HG03571 (cell line): ENCODE results near the gene SNCG.
A peak's percentile ranks its signal among the peaks of the same experiment; 100 is the strongest.

Experiments
- ATAC-seq: cut with Tn5 transposase; IDR thresholded peaks from one replicate; pipeline ENCODE4 v1.9.1; 2021; ENCODE audit not compliant: unreplicated experiment

The SNCG gene

GRCh38 chr10:86960003-86960862, 1.8 kb downstream of the SNCG start:
- ATAC-seq = no peak

- no peak for ATAC-seq
Measured at GRCh38 chr10:86960863-86961434, 2.5 kb downstream of the SNCG start.

- no peak for ATAC-seq
Measured at GRCh38 chr10:86961481-86962091, 3.2 kb downstream of the SNCG start.

DNA sequence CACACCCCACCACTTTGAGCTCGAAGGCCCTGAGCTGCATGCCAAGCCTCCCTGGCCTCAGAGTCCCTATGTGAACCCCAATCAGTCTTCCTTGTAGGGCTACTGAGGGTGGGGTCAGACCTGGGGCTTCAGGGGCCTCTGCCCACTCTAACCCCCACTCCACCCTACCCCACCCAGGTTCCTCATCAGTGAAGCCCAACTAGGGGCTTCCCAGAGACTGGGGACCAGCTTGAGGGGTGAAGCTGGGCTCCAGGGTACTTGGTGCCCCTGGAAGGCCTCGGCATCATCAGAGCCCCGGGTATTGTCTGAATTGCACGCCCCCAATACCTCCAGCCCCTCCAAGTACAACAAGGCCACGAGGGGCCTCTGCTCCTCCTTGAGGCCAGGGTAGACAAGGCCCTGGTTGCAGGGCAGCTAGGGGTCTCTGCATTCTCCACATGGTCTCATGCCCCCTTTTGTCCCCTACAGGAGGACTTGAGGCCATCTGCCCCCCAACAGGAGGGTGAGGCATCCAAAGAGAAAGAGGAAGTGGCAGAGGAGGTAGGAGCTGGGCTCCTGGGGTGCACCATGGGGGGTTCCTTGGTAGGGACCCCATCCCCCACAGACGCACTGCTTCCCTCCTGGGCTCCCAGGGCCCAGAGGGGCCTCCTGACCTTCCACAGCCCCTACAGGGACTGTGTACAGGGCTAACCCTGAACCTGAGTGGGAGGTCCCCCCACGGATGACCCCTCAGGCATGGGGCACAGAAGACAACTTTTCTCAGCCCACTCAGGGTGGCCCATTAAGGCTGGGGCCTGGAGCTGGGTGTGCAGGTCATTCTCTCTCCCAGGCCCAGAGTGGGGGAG, 4.0 kb downstream of the SNCG start:
- no peak for ATAC-seq

DNA sequence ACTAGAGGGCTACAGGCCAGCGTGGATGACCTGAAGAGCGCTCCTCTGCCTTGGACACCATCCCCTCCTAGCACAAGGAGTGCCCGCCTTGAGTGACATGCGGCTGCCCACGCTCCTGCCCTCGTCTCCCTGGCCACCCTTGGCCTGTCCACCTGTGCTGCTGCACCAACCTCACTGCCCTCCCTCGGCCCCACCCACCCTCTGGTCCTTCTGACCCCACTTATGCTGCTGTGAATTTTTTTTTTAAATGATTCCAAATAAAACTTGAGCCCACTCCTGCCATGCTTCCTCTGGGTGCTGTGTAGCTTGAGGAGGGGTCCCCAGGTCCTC, 4.5 kb downstream of the SNCG start:
- ATAC-seq = no peak

- ATAC-seq = no peak
Measured at GRCh38 chr10:86963341-86963919, 5.0 kb downstream of the SNCG start.

DNA sequence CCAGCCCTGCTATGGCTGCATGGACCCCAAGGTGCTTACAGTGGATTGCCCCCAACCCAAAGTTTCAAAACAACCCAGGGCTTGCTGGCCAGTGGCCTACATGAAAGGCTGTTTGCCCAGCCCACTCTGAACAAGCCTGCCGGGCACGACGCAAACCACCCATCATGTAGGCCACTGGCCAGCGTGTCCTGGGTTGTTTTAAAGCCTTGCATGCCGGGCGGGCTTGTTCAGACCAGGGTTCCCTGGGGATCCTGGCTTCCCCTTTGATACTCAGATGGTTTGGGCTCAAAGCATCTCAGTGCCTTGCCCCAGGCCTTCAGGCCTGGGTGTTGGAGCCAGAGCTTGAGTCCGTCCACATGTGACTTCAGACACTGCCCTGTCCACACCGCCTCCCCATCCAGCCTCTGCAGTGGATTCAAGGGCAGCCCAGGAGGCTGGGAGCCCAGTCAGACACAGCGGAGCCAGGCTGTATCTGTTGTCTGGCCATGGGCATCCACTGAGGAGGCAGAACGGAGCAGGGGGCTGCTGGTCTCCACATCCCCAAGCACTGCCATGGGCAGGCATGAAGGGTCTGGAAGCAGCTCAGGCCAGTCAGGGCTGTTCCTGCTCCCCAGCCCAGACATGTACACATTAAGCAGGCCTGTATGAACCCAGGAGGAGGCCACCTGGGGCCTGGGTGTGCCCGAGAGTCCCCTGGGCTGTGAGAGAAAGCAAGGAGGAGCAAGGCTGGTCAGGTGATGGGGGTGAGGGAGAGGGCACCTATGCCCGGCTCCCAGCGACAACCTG, 5.9 kb downstream of the SNCG start:
- no peak for ATAC-seq

- ATAC-seq = no peak
Measured at GRCh38 chr10:86964847-86965190, 6.4 kb downstream of the SNCG start.

- ATAC-seq = no peak
Measured at GRCh38 chr10:86965986-86966654, 7.7 kb downstream of the SNCG start.

DNA sequence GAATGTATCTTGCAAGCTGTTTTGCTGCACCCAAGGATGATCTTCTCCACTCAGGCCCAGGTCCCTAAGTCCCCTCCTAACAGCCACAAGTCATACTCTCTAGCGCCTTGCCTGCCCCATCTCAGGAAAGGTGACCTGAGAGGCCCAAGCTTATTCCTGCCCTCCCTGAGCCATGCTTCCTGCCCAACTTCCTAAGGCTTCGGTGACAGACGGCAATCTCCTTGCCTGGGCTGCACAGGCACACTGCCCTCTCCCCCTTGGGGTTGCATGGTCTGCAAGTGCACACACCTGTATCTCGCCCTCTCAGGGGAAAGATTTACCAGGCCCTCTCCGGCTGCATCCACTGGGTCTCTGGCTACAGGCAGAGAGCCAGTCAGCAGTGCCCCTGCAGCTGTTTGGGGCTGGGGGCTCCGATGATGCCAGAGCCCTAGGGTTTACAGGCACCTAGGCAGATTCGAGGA, 9.1 kb downstream of the SNCG start:
- no peak for ATAC-seq

DNA sequence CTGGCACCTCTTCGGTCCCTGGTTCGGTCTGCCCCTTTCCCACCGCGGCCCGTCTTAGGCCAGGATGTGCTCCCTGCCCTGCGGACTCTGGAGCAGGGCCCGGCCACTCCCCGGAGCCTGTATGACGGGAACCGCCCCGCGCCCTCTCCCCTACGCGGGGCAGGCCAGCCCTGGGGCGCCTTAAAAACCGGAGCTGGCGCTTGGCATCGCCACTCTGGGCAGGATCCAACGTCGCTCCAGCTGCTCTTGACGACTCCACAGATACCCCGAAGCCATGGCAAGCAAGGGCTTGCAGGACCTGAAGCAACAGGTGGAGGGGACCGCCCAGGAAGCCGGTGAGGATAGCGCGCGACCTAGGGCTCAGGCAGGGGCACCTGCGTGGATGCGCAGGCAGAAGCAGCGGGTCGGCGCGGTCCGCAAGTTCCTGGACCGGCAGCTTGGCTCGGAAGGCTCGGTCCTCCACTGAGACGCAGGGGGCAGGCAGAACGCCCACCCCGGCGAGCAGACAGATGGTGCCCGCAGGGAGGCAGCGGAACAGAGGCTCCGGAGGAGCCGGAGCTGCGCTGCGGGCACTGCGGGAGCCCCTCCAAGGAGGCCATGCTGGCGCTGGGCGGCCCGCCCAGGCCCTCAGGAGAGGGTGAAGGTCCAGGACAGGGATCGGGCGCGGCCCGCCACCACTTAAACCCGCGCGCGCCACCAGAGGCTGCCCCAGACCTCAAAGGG, 10.0 kb downstream of the SNCG start, which contains the start of gene ADIRF:
Gene ADIRF (plus strand): TSS at position 212 of the 723 bp plus-strand sequence. CDS start 63 bp downstream, at position 275.
- ATAC-seq = no peak

DNA sequence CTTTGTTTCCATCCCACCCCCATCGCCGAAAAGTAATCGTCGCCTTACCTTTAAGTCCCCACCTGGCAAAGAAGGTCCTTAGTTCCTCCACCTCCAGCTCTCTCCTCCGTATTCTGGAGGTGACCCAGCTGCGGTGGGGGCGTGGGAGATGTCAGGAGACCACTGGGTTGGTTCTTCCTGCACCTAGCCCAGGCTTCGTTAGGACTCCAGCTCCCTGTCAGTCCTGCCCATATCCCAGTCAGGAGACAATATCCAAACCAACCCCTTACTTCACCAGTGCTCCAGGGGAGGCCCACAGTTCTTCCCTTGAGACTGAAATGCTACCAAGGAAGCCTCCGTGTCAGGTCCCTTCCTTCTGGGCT, 10.6 kb downstream of the SNCG start:
- no peak for ATAC-seq

DNA sequence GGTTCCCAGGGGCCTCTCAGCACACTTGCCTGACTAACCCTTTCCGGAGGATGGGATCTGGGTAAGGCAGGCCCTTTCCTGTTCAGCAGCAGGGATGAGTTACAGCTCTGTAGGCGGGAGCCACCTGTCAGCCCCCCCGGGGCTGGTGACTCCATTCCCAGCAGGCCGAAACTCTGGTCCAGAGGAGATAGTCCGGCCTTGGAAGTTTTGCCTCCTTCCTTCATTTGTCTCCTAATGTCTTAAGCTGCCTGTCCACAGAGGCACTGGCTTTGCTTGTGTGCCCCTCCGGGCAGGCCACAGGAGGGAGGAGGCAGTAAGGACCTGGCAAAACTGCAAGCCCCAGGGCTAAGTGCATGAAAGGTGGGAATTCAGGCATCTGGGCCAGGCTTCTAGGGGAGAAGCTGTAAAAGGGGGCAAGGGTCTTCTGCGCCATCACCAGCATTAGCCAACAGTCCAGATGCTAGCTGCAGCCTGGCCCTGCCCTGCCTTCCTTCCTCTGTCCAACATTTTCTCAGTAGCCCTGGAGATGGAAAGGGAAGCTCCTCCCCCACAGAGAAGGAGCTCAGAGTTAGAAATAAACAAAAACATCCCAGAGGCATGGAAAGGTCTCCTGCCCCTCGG, 11.1 kb downstream of the SNCG start:
- no peak for ATAC-seq

DNA sequence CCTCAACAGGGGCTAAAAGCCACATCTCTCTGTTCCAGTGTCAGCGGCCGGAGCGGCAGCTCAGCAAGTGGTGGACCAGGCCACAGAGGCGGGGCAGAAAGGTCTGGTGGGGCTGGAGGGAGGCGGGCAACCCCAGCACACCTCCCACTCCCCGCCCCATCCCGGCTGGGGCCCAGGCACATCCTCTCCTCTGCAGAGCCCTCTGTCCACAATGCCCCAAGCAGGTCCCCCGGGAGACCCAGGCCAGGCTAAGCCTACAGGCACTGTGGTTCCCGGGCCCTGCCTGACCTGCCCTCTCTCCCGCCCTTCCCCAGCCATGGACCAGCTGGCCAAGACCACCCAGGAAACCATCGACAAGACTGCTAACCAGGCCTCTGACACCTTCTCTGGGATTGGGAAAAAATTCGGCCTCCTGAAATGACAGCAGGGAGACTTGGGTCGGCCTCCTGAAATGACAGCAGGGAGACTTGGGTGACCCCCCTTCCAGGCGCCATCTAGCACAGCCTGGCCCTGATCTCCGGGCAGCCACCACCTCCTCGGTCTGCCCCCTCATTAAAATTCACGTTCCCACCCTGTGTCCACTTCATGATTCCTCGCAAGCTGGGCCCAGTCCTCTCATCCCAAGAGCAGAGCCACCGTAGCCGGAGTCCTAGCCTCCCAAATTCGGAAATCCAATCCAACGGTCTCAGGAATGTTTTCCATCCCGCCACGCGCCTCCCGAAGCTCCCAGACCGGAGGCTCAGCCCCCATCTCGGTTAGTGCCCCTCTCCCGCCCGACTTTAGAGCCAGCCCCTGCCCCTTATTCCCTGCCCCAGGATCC, 12.0 kb downstream of the SNCG start:
- no peak for ATAC-seq

GRCh38 chr10:86970982-86971231, 12.5 kb downstream of the SNCG start:
- ATAC-seq = no peak

DNA sequence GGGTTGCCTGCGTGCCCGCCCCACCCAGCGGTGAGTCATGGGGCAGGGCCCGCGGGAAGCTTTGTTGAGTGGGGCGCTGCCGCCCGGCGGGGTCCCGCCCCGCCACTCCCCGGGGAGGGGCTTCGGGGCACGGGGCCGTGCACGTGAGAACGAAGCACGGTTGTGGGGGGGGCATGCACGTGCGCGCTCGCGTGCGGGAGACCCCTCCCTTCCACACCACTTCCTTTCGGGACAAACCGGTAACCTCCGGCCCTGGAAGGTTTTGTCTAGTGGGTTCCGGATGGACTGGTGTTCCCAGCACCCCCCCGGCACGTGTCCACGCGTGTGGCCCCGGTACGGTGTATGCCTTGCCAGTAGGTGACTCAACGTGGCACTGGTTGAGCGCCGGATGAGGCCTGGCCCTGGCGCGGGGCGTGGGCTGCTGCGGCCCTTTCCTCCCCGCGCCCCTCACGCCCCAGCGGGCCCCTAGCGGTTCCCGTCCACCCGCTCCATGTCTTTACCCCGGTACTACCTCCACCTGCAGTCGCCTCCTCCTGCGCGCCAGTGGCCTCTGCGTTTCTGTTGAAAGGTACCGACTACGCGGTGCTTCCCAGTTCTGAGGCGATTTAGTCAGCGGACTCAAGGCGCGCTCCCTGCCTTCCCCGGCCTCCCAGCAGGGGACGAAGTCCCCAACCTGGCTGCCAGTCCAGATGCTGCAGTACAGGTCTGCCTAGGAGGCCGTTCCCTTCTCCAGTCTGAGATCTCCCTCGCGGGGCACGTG, 13.0 kb downstream of the SNCG start:
- ATAC-seq = peak; percentile 68

DNA sequence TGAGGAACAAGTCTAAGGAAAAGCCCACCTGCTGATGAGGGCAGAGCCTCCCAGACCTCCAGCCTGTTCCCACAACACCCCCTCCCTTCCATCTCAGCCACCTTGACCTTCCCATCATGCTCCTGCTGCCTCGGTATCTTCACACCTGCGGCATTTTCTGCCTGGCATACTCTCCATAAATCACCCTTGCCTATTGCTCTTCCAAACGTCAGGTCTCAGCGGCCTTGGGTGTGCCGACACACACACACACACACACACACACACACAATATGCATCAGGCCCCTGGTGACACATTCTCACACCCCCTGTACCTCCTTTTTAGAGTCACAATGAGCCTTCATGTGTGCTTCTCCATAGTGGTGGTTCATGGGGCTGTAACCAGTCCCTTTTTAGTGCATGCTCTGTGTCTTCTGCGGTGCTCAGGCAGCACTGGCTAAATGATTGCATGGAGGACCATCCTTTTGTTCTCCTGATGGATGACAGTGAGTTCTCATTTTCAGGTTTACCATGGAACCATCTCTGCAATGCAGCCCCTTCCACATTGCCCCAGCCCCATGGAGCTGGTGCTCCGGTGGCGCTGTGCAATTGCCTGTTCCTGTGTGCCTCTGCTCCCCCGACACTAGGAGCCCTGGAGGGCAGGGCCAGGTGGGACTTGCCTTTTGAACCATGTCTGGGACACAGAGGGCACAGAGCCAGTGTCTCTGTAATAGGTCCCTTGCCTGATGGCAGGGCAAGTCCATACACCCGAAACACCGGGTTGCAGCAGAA, 14.4 kb downstream of the SNCG start:
- no peak for ATAC-seq
